Small intestine (tissue), 7 donors: ENCODE data around the gene SCARF1. TPM values are rescaled to one million over a fixed set of nuclear protein-coding genes. Genes with fewer than 3 reads are reported as not detected.
A peak's percentile ranks its signal among the peaks of the same experiment; 100 is the strongest.

ENCODE experiments used
- DNase-seq, 2 donors: peaks; one replicate each; pipeline versions ENCODE4 v3.0.0 to v3.0.0-alpha.2; 2013
- FAIRE-seq: peaks from 2 replicates; lab custom pipeline; 2012; peaks lifted over from hg19 to GRCh38; lab: Jason Lieb, UNC
- H3K27ac ChIP-seq, 3 donors: one replicate each; pipeline ENCODE4 v1.5.1; 2013; ENCODE audit warnings: low read length in 2 of 3, mild to moderate bottlenecking in 2 of 3, control low read depth in 1 of 3, inconsistent platforms in 1 of 3, low read depth in 1 of 3, moderate library complexity in 1 of 3
- H3K27me3 ChIP-seq, 3 donors: one replicate each; pipeline ENCODE4 v1.6.1; 2013; ENCODE audit warnings: low read length in 3 of 3, inconsistent platforms in 1 of 3; ENCODE audit not compliant: control insufficient read depth in 3 of 3, insufficient read depth in 3 of 3
- H3K36me3 ChIP-seq, 3 donors: one replicate each; pipeline ENCODE4 v1.6.1; 2013; ENCODE audit warnings: low read length in 3 of 3, inconsistent platforms in 1 of 3, low read depth in 1 of 3, mild to moderate bottlenecking in 1 of 3, moderate library complexity in 1 of 3; ENCODE audit not compliant: control insufficient read depth in 3 of 3, insufficient read depth in 2 of 3
- H3K4me1 ChIP-seq, 3 donors: one replicate each; pipeline ENCODE4 v1.6.1; 2013; ENCODE audit warnings: low read length in 2 of 3, inconsistent platforms in 1 of 3, low read depth in 1 of 3, mild to moderate bottlenecking in 1 of 3, moderate library complexity in 1 of 3; ENCODE audit not compliant: control insufficient read depth in 3 of 3, insufficient read depth in 2 of 3
- H3K4me3 ChIP-seq, 3 donors: one replicate each; pipeline ENCODE4 v1.5.1; 2013; ENCODE audit warnings: low read length in 3 of 3, control low read depth in 1 of 3, inconsistent platforms in 1 of 3, low read depth in 1 of 3, mild to moderate bottlenecking in 1 of 3, moderate library complexity in 1 of 3
- H3K9me3 ChIP-seq, 2 donors: one replicate each; pipeline ENCODE4 v1.6.1; 2013; ENCODE audit warnings: low read depth in 1 of 2, low read length in 1 of 2; ENCODE audit not compliant: control insufficient read depth in 2 of 2, insufficient read depth in 1 of 2
- WGBS, 3 donors: extraction: QIAGEN DNeasy Blood & Tissue Kit; methylation state at CpG; one replicate each; pipeline ENCODE4 v1.1.7; 2013; 5-methylcytosine and 5-hydroxymethylcytosine counted together
- polyA plus RNA-seq, 4 donors: library from polyadenylated mRNA; stranded (reverse) in 3 of 4; unstranded in 1 of 4; fragments of 200-250 nt in 3 of 4; fragments of 120-200 nt in 1 of 4; gene quantifications; one replicate each; pipeline versions ENCODE4 v1.2.1 to v1.2.3, GENCODE V29; 2013
- donor health status: healthy with polysubstance abuse.
- donor health status: control.
- donor health status: control.
- donor health status: Bipolar disorder and iron deficiency.
- donor health status: healthy.

SCARF1 gene
- polyA plus RNA-seq, 4 donors: 4.2 to 10.0 (median 8.3) TPM

- H3K4me3 ChIP-seq: no peak overlapping the region
- peaks cover 0 to 28% (median 0%) of the 10 kb centered on the region in 3 donors for H3K4me1 ChIP-seq
- no peaks in the 10 kb centered on the region for H3K27me3 ChIP-seq
- WGBS, 3 donors: 59 to 84% (median 82%) methylated on average over 4 of the region's 4 CpGs
- H3K27ac ChIP-seq: peak overlapping the region in 1 of 3 donors; percentile 25
- H3K36me3 ChIP-seq: peaks cover 28 to 80% (median 33%) of the 10 kb centered on the region in 3 donors
- no peak for DNase-seq
- no peak for FAIRE-seq
- H3K9me3 ChIP-seq: no peaks in the 10 kb centered on the region
Observed at GRCh38 chr17:1651559-1651844, 6.0 kb upstream of the SCARF1 start.

DNA sequence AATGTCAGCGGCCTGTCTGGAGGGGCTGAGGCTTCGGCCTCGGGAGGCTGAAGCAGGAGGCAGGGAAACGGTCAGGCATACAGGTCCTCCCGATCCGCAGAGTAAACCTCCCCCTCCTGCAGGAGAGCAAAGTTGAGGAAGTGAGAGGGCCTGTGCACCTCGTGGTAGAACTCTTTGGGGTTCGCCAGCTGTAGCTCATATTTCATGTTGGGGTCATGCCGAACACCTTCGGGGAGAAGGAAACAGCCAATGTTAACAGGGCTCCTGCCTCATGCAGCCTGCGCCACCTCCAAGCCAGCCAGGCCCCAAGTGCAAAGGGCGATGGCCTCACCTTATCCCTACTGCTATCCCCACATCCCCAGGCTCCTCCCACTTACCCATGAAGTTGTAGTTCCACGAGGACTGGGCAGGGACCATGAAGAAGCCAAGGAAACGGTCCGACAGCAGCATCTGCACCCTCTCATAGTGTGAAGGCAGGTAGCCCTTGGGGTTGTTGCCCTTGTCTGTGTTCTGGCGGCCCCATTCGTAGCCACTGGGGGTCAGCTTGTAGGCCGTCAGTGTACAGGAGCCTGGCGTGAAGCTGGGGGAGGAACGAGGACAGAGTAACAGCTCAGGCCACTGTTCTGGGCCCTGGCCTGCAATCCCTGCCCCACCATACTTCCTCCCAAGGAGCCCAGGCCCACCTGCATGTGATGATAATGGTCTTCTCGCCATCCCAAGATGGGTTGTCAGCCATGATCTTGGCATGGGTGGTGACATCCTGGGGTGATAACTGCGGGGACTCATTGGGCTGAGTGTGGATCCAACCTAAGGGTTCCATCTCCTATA, 5.4 kb upstream of the SCARF1 start:
- H3K27me3 ChIP-seq: no peaks in the 10 kb centered on the region
- DNase-seq (peak; percentile 54 to 84), FAIRE-seq (no peak)
- no peak overlapping the region for H3K4me3 ChIP-seq
- H3K4me1 ChIP-seq: peaks cover 0 to 28% (median 0%) of the 10 kb centered on the region in 3 donors
- WGBS, 3 donors: 48 to 70% (median 53%) methylated on average over 19 to 22 of the region's 22 CpGs
- H3K9me3 ChIP-seq: no peaks in the 10 kb centered on the region
- peak overlapping the region; percentile 89 to 97 (median 96) for H3K27ac ChIP-seq
- H3K36me3 ChIP-seq: peaks cover 24 to 80% (median 30%) of the 10 kb centered on the region in 3 donors

DNA sequence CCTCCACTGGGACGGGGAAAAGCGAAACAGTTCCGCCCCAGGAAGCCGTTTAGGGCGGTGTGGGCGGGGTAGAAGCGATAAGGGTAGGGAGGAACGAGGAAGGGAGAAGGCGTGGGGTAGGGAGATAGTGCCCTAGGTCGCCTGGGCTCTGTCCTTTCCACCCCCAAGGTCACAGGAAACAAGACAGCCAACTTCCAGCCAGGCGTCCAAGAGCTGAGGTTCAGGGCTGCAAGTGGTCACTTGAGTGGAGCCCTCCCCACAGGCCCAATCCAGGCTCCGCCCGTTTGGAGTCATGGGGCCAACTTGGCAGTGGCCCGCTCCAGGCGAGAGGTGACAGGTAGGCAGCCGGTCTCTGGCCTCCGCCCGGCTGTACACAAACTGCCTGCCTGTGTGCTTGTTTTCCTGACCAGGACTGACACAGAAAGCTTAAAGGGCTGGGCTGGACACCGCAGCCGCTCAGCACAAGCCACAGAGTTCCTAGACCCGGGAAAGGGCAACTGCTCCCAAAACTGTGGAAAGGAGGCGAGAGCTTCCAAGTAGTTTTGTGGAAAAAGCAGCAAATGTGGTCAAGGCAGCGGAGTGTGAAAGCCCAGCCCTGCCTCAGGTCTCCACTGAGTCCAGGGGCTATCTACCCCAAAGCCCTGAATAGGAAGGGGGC, 4.4 kb upstream of the SCARF1 start, which contains the start of gene RILP:
Gene RILP, minus strand, starts transcription at position 23 of the 658 bp plus-strand sequence. CDS start 62 bp downstream, outside the sequence.
- H3K27me3 ChIP-seq: no peaks in the 10 kb centered on the region
- WGBS, 3 donors: 13 to 25% (median 19%) methylated on average over 22 to 23 of the region's 23 CpGs
- no peaks in the 10 kb centered on the region for H3K9me3 ChIP-seq
- no peak for FAIRE-seq
- peak; percentile 91 to 98 for DNase-seq
- peak within 1 kb of the TSS; percentile 47 to 62 (median 48) for H3K4me3 ChIP-seq
- H3K36me3 ChIP-seq: peaks cover 19 to 80% (median 27%) of the 10 kb centered on the region in 3 donors
- H3K27ac ChIP-seq: peak within 1 kb of the TSS; percentile 89 to 97 (median 96)
- peaks cover 0 to 28% (median 0%) of the 10 kb centered on the region in 3 donors for H3K4me1 ChIP-seq

DNA sequence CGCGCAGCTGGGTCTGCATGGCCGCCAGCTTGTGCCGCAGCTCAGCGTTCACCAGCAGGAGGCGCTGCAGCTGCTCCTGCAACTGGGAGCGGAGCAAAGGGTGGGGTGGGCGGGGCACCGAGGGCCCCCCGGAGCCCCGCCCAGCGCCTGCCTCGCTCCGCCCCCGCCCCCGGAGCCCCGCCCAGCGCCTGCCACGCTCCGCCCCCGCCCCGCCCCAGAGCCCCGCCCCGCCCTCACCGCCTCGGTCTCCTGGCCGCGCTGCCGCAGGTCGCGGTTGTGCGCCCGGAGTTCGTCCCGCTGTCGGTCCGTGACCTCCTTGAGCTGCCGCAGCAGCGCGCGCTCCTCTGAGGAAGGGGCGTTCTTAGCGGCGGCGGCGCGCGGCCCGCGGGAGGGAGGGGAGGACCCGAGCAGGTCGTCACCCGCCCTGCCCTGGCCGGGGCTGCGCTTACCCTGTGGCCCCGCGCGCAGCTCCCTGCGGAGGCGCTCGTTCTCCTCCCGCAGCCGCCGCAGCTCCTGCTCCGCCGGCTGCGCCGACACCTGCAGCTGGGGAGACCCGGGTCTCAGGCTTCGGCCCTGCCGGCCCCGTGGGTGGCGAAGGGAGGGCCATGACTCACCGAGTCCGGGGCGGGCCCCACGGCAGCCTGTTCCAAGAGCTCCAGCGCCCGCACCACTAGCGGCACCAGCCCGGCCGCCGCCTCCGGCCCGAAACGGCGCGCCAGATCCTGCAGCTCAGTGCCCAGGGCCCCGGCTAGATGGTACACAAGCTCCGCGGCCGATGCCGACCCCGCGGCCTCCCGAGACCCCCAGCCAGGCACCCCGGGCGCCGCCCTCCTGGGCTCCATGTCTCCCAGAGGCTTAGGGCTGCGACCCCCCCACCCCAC, 3.7 kb upstream of the SCARF1 start:
- no peaks in the 10 kb centered on the region for H3K27me3 ChIP-seq
- H3K4me1 ChIP-seq: peaks cover 0 to 30% (median 0%) of the 10 kb centered on the region in 3 donors
- H3K4me3 ChIP-seq: peak overlapping the region; percentile 47 to 62 (median 48)
- peak overlapping the region; percentile 89 to 97 (median 96) for H3K27ac ChIP-seq
- FAIRE-seq (no peak), DNase-seq (peak; percentile 93 to 98)
- H3K9me3 ChIP-seq: no peaks in the 10 kb centered on the region
- H3K36me3 ChIP-seq: peaks cover 14 to 76% (median 23%) of the 10 kb centered on the region in 3 donors
- 0 to 1% (median 1%) methylated on average over 46 to 100 of the region's 100 CpGs for WGBS, 3 donors

- no peaks in the 10 kb centered on the region for H3K27me3 ChIP-seq
- no peaks in the 10 kb centered on the region for H3K9me3 ChIP-seq
- H3K27ac ChIP-seq: peak overlapping the region; percentile 56 to 90 (median 70)
- H3K4me1 ChIP-seq: peaks cover 0 to 35% (median 0%) of the 10 kb centered on the region in 3 donors
- DNase-seq: peak in 1 of 2 donors; percentile 49
- H3K4me3 ChIP-seq: peak overlapping the region; percentile 33 to 60 (median 46)
- no peak for FAIRE-seq
- WGBS, 3 donors: 5 to 11% (median 7%) methylated on average over 42 to 54 of the region's 54 CpGs
- H3K36me3 ChIP-seq: peaks cover 7 to 70% (median 19%) of the 10 kb centered on the region in 3 donors
Observed at GRCh38 chr17:1648173-1648962, 2.8 kb upstream of the SCARF1 start.

- peaks cover 5 to 64% (median 16%) of the 10 kb centered on the region in 3 donors for H3K36me3 ChIP-seq
- FAIRE-seq: no peak
- DNase-seq: no peak
- no peaks in the 10 kb centered on the region for H3K27me3 ChIP-seq
- peaks cover 0 to 35% (median 0%) of the 10 kb centered on the region in 3 donors for H3K4me1 ChIP-seq
- H3K27ac ChIP-seq: peak overlapping the region in 1 of 3 donors; percentile 90
- no peak overlapping the region for H3K4me3 ChIP-seq
- H3K9me3 ChIP-seq: no peaks in the 10 kb centered on the region
- WGBS, 3 donors: 72 to 83% (median 77%) methylated on average over 11 of the region's 11 CpGs
Observed at GRCh38 chr17:1647802-1648171, 2.3 kb upstream of the SCARF1 start.

DNA sequence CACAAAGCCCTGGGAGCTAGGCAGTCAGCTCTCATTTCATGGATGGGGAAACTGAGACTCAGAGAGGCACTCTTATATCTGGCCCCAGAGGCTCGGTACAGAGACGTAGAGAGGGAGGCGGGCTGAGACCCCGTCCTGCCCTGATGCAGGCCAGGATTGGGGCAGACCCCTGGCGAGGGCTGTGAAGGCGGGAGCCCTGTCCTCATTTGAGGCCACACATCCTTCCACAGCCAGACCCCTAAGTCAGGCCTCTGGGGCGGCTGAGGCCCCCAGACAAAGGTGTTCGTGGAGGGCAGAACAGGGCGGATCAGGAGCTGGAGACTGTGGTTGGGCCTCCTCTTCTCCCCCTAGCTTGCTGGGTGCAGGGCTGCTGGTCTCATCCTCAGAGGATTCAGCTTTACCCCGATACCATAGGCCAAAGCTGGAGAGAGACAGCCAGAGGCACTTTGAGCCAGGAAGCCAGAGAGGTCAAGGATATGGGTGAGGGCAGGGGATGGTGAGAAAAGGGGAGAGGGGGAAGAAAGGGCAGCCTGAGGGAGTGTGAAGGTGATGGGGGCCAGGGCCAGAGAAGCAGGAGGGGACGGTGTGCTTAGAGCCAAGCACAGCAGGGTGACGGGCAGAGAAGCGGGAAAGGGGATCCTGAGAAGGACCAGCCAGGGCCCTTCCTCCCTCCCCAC, 805 bp upstream of the SCARF1 start:
- DNase-seq (no peak), FAIRE-seq (no peak)
- peaks cover 0 to 3% of the 10 kb centered on the region in 2 donors for H3K9me3 ChIP-seq
- H3K4me1 ChIP-seq: peaks cover 0 to 34% (median 0%) of the 10 kb centered on the region in 3 donors
- no peak overlapping the region for H3K27ac ChIP-seq
- no peaks in the 10 kb centered on the region for H3K27me3 ChIP-seq
- peaks cover 3 to 50% (median 4%) of the 10 kb centered on the region in 3 donors for H3K36me3 ChIP-seq
- 91 to 93% (median 92%) methylated on average over 12 to 13 of the region's 13 CpGs for WGBS, 3 donors
- H3K4me3 ChIP-seq: no peak overlapping the region
